HG03095 (cell line): ENCODE data around the gene STRC.
A peak's percentile ranks its signal among the peaks of the same experiment; 100 is the strongest.
"Not testable (repeated sequence)": the region's sequence is repeated elsewhere in the genome, so short reads cannot be mapped to it uniquely, and the experiment has no call there.

ENCODE experiments used
- ATAC-seq: cut with Tn5 transposase; IDR thresholded peaks from one replicate; pipeline ENCODE4 v1.9.1; 2021; ENCODE audit warnings: moderate library complexity; ENCODE audit not compliant: unreplicated experiment

STRC gene

GRCh38 chr15:43618700-43619099 lies at the start of gene STRC:
Gene STRC (minus strand): TSS chr15:43618800. CDS start chr15:43618722, 78 bp downstream.
- ATAC-seq = not testable (repeated sequence)

GRCh38 chr15:43666177-43666576 lies 47.6 kb upstream of the STRC start:
- ATAC-seq = not testable (repeated sequence)

- not testable (repeated sequence) for ATAC-seq
These were observed 44.7 kb upstream of the STRC start for GRCh38 chr15:43663333-43663732.

- not testable (repeated sequence) for ATAC-seq
These were observed 43.7 kb upstream of the STRC start for GRCh38 chr15:43662293-43662692.

GRCh38 chr15:43659727-43660126 lies 41.1 kb upstream of the STRC start:
- not testable (repeated sequence) for ATAC-seq

DNA sequence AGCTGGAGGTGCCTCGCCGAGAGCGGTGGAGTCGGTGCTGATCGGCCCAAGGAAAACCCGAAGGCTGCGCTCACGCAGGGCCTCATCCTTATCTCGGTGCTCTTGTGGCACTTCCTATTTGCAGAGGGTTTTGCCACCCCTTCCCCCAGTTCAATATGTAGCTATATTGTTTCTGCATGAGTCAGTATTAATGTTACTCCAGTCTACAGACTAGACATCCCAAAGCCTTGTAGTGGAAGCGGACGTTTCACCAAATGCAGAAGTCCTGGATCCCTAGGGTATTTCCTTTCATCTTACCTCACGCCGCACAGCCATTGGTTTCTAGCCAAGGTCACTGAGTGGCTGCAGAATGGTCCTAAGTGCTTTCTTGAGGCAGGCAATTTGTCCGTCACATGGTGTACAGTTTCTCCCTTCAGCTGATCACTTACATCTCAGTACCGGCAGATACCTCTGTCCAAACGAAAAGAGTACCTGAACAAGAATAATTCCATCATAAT lies 30.9 kb upstream of the STRC start:
- not testable (repeated sequence) for ATAC-seq

DNA sequence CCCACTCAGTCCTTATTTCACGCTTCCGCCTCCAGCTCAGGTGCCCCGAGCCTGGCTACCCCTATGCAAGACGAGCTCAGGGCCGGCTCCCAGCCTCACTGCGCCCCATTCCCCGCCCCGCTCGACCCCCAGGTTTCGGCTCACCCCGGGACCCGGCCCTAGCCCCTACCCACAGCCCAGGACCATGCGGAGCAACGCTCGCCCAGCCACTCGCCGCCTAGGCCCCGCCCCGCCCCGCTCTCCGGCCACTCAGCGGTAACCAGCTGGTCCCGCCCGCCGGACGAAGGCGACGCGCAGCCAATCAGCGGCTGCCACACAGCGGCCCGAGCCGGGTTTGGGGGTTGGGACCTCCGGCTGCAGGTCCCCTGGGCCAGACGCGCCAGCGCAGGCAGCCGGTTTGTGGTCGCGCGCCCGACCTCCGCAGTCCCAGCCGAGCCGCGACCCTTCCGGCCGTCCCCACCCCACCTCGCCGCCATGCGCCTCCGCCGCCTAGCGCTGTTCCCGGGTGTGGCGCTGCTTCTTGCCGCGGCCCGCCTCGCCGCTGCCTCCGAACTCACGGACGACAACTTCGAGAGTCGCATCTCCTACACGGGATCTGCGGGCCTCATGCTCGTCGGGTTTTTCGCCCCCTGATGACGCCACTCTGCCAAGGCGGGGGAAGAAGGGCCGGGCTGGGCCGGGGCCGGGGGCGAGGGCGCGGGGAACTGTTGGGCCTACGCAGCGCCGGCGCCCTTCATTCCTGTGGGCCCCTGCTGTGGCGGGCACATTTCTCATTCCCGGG lies 30.2 kb upstream of the STRC start, which contains the start of gene CATSPER2:
TSS of gene CATSPER2 (minus strand) at position 196 of the 781 bp plus-strand sequence. CDS start 783 bp downstream, outside the sequence.
- ATAC-seq = no peak

GRCh38 chr15:43638464-43639204 lies 20.0 kb upstream of the STRC start:
- not testable (repeated sequence) for ATAC-seq

DNA sequence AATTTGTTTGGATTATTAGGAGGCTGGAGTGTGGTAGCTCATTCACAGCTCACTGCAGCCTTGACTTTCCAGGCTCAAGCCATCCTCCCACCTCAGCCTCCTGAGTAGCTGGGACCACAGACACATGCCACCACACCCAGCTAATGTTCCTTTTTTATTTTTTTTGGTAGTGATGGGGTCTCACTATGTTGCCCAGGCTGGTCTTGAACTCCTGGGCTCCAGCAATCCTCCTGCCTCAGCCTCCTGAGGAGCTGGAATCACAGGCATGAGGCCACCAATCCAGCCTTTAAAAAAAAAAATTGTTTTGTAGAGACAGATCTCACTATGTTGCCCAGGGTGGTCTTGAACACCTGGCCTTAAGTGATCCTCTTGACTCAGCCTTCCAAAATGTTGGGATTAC lies 8.3 kb upstream of the STRC start:
- not testable (repeated sequence) for ATAC-seq

GRCh38 chr15:43625106-43625505 lies 6.5 kb upstream of the STRC start:
- no peak for ATAC-seq

DNA sequence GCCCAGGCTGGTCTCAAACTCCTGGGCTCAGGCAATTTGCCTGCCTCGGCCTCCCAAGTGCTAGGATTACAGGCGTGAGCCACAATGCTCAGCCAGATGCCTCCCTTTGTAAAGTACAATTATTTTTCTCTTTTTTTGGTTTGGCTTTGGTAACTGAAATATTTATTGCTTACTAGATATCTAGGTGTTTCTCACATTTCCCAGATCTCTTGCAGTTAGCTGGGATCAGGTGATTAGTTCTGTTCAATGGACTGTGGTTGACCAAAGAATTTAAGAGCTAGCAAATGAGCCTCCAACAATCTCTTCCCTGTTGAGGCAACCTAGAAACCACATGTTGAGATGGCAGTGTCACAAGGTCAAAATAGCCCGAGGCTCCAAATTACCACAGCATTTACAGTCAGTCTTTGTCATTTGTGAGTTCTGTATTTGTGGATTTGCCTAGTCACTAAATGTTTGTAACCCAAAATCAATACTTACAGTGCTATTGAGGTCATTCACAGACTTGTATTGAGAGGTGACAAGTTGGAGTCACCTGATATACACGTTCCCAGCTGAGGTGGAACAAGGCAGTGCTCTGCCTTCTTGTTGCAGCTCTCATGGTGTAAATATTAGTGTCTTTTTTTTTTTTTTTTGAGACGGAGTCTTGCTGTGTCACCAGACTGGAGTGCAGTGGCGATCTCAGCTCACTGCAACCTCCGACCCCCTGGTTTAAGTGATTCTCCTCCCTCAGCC lies 3.6 kb upstream of the STRC start:
- ATAC-seq = not testable (repeated sequence)

GRCh38 chr15:43617750-43618149 lies 850 bp downstream of the STRC start:
- not testable (repeated sequence) for ATAC-seq

- not testable (repeated sequence) for ATAC-seq
These were observed 16.4 kb downstream of the STRC start for GRCh38 chr15:43602233-43602632.

- not testable (repeated sequence) for ATAC-seq
These were observed 18.4 kb downstream of the STRC start for GRCh38 chr15:43600200-43600599.

DNA sequence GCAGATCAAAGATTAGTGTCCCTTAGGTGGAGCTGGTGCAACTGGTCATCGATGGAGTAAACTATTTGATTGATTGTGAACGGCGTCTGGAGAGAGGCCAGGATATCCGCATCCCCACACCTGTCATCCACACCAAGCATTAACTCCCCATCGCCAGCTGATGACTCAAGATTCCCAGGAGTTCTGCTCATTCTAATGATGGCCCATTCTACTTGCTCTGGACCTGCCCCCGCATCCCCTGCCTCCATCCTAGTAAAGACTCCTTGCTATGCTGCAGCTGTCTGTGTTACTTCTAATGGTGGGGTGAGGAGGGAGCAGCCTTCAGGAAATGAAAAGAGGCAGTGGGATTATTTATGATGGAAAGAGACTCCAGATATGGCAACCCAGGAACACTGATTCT lies 19.5 kb downstream of the STRC start:
- not testable (repeated sequence) for ATAC-seq

GRCh38 chr15:43593328-43594190 lies 25.0 kb downstream of the STRC start, which contains the start of gene CKMT1B:
Gene CKMT1B (plus strand): TSS chr15:43594027. CDS start chr15:43594219, 192 bp downstream.
- ATAC-seq = not testable (repeated sequence)

DNA sequence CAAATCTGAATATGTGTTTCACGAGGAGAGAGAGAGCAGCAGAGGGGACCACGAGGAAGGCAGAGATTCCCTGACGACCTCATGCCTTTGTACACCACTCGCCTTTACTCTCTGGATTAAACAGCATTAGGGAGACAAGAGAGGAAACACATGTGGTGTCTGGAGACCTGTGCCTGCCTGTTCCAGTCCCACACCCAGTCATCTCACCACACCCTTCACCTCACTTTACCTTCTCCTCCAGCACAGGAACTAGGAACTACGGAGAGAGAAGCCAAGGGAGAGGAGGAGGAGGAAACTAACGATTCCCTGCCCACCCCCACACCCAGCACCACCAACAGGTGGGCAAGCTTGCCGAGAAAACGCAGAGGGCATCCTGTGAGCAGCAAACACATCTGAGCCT lies 25.8 kb downstream of the STRC start:
- not testable (repeated sequence) for ATAC-seq

GRCh38 chr15:43589778-43590466 lies 28.7 kb downstream of the STRC start, which contains the start of gene PPIP5K1:
Gene PPIP5K1 (minus strand): TSS chr15:43590208. CDS start chr15:43584504, 5,704 bp downstream.
- peak; percentile 89 for ATAC-seq

GRCh38 chr15:43574607-43575006 lies 44.0 kb downstream of the STRC start:
- not testable (repeated sequence) for ATAC-seq
